Renal pelvis (tissue), 4 donors: ENCODE results near the gene ANKRD11. TPM values are rescaled to one million over a fixed set of nuclear protein-coding genes. Genes with fewer than 3 reads are reported as not detected.
"Not testable (repeated sequence)": the region's sequence is repeated elsewhere in the genome, so short reads cannot be mapped to it uniquely, and the experiment has no call there.

ENCODE experiments used
- DNase-seq: peaks from one replicate; pipeline ENCODE4 v3.0.0-alpha.2; 2013
- polyA plus RNA-seq, 3 donors: library from polyadenylated mRNA; unstranded; fragments of 120-200 nt; gene quantifications; one replicate each; pipeline ENCODE4 v1.2.1, GENCODE V29; 2013; ENCODE audit not compliant: insufficient read length in 3 of 3

The ANKRD11 gene
- polyA plus RNA-seq, 3 donors: 98.8 to 129 (median 113) TPM

DNA sequence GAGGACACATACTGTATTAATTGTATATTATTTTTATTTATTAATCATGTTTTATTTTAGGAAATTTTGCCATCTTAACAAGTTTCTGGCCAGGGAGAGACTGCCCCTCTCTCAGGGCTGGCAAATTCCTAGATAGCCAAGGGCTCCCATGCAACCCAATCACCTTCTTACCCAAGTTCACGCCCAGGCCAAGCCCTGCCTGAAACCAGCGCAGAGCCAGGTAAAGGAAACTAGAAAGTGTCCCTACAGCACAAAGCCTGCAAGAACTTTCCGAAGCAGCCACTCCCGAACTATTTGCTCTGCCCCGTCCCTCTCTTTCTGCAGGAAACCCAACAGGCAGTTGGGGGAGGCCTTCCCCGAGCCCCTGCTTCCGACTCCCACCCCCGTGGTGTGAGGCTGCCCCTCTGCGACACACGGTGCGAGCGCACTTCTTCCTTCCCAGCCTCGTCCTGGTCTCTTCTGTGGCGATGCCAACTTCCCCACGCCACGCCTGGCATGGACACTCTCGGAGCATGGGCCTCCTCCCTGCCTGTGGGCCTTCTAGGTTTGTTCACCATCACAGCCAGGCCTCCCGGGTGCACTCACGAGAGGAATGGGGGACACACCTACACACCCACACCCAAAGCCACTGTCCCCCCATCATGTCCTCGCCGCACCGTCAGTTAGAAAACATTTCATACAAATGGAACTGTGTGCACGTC, 172.5 kb downstream of the ANKRD11 start:
- DNase-seq: no peak

DNA sequence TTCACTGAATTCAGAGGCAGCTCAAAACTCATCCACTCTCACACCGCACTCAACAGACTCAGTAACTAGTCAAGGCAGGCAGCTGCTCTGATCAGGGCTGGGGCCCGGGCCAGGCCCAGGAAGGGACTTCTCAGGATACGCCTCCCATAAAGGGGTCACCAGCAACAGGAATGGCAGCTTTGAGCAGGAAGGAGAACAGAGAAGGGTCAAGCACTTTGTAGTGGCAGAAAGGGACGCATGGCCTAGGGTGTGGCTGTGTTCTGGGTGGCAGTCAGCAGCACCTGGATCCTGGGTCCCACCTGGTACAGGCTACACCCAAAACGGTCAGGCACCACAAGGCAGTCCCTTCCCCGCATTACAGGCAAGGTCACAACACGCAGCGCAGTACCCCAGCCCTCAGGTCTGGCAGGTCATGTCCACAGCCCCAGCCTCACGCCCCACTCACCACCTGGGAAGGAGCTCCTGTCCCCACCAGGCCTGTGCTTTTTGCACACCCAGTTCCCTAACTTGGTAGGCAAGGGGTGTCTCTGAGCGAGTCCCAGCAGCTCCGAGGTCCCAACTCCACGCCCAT, 173.2 kb downstream of the ANKRD11 start:
- no peak for DNase-seq

DNA sequence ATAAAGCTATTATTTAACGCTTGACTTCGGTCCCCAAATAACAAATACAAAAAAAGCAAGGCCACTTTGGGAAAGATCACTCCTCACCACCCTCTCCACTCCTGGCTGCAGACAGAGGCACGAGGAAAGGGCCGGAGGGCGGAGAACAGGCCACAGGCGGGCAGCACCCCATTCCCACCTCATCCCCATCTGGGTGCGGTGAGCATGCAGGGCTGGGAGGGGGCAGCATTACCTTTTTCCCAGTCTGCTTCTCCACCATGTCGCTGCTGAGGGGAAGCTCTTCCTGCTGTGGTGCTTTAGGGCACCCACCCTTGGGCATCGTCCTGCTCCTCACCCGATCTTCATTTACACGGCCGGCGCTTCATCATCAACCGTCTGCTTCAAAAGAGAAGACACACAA, 173.7 kb downstream of the ANKRD11 start:
- DNase-seq: no peak

DNA sequence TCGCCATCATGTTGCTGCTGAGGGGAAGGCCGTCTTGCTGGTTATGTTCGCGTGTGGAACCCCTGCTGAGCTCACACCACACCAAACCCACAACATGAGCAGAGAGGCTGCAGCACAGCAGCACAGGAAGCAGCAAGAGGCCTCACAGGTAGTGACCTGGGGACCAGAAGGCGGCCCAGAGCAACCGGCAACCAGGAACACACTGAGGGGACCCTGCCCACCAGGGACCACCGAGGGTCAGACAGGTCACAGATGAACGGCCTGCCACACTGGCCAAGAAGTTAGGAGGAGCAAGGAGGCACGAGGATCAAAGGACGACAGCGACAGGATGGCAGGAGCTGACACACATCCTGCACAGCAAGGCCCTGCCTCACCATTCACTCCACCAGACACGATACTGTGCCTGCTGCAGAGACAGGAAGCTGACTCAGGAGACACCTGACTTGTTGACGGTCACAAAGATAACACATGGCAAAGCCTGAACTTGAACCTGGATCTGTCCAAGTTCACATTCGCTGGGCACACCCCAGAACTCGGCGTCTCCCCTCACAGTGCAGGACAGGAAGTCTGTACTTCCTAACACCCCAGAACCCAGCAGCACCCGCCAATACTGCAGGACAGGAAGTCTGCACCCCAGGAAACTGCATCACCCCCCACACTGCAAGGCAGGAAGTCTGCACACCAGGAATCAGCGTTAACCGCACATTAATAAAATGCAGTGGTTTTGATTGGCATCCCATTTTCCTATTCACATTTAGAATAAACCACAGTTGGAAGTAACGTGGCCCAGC, 174.4 kb downstream of the ANKRD11 start:
- DNase-seq: no peak

DNA sequence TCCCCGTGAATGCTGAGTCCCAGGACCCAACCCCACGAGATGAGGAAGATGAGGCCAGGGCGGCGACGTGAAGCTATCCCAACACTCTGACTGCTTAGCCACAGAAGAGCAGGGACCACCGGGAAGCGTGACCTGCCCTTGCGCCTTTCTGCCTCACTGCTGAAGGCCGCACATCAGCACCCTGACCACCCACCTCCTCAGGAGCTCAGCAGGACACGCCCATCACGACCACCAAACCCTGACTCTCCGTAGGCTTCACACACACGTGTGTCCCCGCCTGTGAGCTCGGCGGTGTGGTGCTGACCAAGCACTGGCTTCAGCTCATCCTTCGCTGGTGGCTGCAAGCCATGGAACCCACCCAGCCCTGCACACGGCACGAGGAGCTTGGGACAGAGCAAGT, 175.1 kb downstream of the ANKRD11 start:
- no peak for DNase-seq

DNA sequence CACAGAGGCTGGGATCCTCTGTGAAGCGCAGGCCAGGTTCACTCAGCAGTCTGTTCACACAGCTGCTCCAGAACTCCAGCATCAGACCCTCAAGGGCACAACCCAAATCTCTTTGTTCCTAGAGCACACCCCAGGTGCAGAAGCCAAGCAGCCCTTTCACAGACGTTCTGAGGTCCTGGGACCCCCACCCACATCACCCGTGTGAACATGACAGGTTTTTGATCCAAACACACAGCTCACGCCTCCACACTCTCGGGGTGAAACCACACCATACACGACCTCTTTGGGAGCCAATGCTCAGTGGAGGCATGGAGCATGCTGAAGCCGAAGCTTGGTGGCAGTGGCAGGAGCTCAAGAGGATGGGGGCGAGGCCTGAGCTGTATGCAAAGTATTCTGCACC, 175.5 kb downstream of the ANKRD11 start:
- DNase-seq: no peak

DNA sequence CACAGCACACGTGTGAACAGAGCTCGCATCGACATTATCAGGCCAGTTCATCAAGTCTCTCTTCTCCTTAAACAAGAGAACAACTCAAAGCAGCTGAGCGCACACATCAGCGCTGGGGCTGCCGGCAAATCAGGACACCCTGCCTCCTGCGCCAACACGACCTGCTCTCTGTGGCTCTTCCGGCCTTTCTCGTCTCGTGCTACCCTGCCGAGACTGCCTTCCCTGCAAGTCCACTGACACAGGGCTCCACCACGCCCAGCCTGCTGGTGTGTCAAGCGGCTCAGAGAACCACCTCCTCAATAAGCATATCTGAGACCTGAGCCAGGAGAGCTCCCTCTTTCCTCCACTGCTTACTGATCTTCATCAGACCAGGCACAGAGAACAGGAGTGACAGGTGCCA, 176.0 kb downstream of the ANKRD11 start:
- no peak for DNase-seq

DNA sequence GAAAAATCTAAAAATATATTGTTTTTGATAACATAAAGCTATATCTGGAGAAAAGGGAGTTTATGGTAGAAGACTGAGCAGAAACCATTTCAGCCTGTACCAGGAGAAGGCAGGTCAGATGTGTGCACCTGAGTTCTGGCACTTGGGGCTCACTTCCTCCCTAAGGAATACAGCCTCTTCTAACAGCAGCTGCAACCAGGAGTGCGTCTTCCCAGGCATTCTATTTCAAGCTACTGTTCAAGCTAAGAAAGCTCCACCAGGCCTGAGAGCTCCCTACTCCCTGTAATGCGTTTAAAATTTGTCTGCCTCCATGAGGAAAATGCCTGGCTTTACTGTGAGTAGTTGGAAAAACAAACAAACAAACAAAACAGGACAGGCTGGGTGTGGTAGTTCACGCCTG, 176.8 kb downstream of the ANKRD11 start:
- DNase-seq: no peak

DNA sequence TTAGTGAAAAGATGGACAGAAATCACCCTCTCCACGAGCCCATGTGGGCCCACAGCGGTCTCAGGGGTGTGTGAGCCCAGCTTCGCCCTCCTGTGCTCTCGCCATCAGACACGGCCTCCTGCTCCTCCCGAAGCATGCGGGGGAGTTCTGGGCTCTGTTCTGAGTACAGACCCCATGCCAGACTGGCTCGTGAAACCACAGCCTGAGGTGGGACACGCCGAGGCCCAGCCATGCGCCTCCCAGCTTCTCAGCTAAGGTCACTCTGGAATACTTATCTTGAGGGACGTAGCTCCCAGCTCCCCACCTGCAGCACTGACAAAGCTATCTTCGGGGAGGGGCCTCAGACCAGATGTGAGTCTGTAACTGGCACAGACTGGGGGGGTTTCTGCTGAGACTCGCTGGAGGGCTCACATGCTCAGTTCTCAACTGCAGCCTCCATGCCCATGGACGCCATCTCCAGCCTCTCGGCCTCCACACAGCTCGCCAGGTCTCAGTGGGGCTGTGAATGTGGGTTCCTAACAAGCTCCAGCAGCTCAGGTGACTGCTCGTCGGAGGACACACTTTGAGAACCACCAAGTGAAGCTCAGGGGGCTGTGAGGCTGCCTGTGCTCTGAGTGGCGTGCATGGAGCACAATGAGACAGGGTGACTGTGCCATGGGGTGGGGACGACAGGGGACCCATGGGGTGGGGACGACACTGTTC, 177.6 kb downstream of the ANKRD11 start:
- DNase-seq: no peak

DNA sequence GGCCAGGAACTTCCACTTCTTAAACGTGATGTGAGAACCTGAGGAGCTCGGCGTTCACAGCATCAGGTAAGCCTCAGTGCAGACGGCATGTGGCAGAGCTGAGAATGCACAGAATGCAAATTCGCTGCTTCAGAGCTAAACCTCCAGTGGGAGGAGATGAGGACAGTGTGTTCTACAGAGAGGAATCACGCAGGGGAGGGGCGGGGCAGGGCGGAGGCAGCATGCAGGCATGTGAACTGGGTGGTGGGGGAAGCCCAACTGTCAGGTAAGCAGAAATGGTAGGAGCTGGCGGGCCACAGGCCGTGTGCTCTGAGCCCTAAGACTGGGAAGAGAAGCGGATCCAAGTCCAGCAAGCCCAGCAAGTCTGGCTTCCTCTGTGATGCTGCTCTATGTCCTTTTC, 178.2 kb downstream of the ANKRD11 start:
- no peak for DNase-seq

DNA sequence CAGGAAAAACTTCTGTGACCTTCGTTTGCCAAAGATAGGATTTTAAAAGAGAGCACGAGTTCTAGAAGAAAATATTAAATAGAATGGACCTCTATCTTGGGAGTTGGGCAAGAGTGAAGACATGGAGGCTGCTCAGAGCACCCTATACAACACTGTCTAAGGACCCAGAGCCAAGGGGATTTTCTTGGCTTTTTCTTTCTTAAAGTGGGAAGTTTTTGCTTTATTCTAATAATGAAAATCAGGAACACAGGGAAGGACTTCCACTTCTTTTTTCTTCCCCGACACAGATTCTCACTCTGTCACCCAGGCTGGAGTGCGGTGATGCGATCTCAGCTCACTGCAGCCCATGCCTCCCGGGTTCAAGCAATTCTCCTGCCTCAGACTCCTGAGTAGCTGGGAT, 178.7 kb downstream of the ANKRD11 start:
- DNase-seq: no peak

DNA sequence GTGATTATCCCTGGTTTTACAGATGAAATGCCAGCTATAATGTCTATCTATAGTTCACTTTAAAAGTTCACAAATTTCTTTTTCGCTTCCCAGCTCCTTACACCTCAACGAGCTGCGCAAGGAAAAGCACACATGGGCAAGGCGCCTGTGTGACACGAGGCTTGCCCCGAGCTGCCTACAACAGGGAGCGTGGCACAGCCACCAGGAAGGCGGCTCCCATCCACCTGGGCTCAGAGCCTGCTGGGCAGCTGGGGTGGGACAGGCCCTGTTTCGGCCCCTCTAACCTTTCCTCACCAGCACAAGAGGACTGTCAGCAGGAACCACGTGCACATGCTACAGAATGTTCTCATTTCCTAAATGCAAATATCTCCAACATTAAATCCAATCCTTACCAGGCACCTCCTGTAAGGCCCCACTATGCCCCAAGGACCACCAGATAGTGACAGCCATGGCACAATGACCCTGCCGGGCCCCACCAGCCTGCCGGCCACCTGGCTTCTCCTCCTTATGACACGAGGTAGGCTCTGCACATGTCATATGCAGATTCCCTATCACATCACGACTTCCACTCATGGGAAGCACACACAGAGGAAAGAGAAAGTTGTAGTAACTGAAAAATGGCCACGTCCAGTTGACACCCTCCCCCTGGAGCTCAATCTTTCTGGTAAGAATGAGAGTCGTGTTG, 180.8 kb downstream of the ANKRD11 start:
- no peak for DNase-seq

DNA sequence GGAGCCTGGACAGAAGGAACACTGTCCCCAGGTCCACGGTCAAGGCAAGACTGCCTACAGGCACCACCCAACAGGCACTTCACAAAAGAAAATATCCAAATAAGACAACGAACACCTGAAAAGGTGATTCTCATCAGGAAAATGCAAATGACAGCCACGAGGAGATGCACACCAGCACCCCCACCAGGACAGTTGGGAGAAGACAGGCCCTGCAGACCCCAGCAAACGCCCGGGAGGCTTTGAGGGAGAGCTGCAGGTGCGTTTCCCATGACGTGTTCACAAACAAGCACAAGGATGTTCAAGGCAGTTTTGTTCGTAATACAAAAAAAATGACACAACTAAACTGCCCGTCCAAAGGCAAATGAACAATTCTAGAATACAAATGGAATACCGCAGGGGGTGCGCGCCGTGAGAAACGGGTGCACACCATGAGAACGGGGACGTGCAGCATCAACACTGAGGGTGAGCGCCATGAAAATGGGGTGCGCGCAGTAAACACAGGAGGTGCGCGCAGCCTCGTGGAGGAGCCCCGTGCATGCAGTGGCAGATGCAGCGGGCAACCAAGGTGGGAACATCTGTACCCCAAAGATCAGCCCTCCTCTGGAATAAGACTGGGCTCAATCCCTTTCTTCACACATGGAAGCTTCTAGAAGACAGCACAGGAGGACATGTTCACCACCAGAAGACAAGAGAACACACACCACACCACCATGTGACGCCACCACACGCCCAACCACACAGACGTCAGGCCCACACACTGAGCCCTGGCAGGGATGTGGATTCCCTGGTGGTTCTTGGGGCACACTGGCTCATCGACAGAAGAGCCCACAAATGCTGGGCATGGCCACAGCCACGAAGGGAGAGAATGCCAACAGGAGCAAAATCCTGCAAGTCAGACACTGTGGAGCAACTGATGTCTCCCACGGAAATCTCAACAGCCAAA, 181.7 kb downstream of the ANKRD11 start:
- DNase-seq: no peak

DNA sequence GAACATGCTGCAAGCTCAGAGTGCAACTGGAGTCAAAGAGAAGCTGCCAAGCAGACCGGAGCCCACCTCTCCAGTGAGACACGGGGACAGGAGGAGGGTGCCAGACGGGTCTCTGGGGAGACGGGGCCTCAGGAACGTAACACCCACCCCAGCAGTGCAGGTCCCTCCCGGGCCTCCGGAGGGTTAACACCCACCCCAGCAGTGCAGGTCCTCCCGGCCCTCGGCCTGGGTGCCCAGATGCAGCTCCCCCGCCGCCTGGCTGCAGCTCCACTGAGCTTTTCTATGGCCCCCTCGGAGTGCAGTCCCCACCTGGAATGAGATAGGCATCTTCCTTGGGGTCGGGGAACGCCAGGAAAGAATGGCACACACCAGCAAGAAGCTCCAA, 182.9 kb downstream of the ANKRD11 start:
- DNase-seq: no peak

DNA sequence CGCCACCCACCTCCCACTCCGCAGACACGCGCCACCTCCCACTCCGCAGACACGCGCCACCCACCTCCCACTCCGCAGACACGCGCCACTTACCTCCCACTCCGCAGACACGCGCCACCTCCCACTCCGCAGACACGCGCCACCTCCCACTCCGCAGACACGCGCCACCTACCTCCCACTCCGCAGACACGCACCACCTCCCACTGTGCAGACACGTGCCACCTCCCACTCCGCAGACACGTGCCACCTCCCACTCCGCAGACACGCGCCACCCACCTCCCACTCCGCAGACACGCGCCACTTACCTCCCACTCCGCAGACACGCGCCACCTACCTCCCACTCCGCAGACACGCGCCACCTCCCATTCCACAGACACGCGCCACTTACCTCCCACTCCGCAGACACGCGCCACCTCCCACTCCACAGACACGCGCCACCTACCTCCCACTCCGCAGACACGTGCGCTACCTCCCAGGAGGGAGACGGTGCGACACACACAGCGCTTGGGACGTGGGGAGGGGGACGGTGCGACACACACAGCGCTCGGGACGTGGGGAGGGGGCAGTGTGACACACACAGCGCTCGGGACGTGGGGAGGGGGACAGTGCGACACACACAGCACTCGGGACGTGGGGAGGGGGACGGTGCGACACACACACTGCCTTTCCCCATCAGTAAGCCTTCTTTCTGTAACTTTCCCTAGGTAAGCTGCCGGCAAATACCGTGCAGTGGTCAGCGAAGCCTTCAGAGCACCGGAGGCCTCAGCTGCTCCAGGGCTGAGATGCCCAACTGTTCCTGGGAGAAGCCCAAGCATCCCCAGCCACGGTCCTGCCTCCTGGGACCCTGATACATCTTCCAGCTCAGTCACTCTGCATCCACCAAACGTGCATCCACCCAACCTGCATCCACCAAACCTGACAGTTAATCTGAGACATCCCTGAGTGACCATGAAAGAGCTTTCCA, 183.6 kb downstream of the ANKRD11 start:
- not testable (repeated sequence) for DNase-seq

DNA sequence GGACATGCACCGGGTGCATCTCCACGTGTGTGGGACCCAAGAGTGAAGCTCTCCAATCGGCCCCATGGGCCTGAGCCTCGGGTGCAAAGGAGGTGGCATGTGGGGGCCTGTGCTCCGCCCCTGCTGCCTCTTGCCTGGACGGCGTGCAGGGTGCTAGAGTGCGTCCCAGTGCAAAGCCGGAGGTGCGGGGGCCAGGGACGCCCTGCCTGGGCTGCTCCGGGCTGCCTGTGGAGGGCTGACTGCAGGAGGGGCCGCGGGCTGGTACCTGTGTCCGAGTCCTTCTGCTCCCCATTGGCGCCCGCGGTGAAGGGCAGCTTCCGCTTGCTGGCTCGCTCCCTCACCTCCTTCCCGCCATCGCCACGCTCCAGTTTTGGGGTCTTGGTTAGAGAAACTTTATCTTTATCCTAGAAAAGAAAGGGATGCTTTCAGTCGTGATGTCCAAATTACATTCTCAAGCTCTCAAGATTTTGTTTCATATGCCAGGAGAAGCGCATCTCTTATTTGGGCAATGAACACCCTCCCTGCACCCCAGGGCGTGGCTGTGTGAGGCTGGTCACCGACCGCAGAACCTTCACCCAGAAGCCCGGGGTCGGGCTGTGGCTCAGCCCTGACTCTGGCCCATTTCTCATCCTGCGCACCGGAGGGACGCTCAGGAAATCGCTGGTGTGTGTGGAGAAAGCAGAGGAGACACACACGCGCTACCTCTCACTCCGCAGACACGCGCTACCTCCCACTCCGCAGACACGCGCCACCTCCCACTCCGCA, 185.2 kb downstream of the ANKRD11 start:
- no peak for DNase-seq

DNA sequence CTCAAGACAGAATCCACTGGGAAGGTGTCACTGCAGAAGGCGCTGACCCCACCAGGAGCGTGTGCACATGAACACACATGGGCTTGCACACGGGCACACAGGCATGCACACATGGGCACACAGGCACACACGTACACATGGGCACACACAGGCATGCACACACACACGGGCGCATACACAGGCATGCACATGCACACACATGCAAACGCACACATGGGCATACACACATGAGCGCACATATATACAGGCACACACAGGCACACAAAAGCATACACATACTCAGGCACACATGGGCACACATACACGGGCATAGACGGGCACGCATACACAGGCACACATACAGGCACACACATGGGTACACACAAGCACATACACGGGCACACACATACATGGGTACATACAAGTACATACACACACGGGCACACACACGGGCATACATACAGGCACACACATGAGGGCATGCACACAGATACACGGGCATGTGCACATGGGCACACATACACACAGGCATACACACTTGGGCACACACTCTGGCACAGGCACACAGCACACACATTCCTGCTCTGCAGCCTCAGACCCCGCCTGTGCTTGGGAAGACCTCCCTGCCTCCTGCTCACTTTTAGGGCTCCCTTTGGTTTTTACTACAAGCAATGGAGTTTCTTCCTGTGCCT, 186.0 kb downstream of the ANKRD11 start:
- no peak for DNase-seq

DNA sequence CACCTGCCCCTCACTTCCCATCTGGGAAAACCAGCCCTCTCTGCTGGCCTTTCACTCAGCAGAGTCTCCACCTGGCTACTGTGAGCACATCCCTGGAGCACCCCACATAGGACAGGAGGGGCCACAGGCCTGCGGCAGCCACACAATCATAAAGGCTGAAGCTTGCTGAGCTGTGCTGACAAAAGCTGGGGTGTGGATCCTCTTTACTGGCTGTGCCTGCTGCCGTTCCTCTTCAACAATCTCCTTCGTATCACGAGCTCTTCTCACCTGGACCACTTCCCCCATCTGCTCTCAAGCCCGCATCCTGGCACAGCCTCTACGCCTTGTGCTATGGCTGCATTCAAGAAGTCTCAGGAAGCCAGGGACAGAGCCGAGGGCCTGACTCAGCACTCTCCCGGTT, 186.7 kb downstream of the ANKRD11 start:
- DNase-seq: no peak
